ENCODE results near the gene PORCN. TPM values are rescaled to one million over a fixed set of nuclear protein-coding genes. Genes with fewer than 3 reads are reported as not detected.

PORCN gene
- total RNA-seq (18.5 TPM), polyA plus RNA-seq (10 to 100 TPM in 1 of 4 donors, 1 to 10 TPM in 3; 8.1 to 11.9 (median 9.4) TPM)

- no peaks in the 10 kb centered on the region for H3K27me3 Mint-ChIP-seq
- no peaks in the 10 kb centered on the region for H3K9me3 ChIP-seq (ENCODE audit: control insufficient read depth in 2 of 2, low read length in 2 of 2)
Observed at GRCh38 chrX:48508400-48509244, at the start of gene PORCN. TSS of gene PORCN (plus strand) at chrX:48508992. CDS start at chrX:48509821, 829 bp downstream.

DNA sequence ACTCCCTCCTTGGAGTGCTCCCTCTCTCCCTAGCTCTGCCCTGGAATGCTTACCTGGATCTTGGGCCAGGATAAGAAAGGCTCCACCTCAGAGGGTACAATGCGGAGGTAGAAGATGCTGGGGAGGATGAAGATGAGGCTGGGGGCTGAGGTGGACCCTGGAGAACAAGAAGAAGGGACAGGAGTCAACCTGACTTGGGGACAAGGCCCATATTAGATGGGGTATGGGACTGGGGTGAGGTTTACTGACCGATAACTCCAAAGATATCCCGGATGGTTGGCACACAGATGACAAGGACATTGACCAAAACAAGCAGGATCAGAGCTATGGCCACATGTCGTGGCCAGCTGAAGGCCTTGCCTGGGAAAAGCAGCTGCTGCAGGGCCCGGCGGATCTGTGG lies 49.3 kb upstream of the PORCN start:
- ATAC-seq (ENCODE audit: low read depth in 2 of 2) (no peak), DNase-seq (no peak)
- Histone ChIP-seq H3K27me3 (ENCODE audit: control insufficient read depth, insufficient read depth, low read length) (no peaks in the 10 kb centered on the region), H3K4me1 (ENCODE audit: control insufficient read depth, insufficient read depth, low read length, poor library complexity, severe bottlenecking) (no peaks in the 10 kb centered on the region), H3K9me3 (ENCODE audit: control insufficient read depth in 2 of 2, low read length in 2 of 2) (no peaks in the 10 kb centered on the region), H3K36me3 (ENCODE audit: control insufficient read depth, insufficient read depth, low read length) (peaks cover 9% of the 10 kb centered on the region), H3K4me3 (ENCODE audit: low read depth, low read length) (no peak overlapping the region), H3K27ac (ENCODE audit: insufficient read depth, low read length, poor library complexity, severe bottlenecking) (no peak overlapping the region)
- Mint-ChIP-seq H3K4me1 (peaks cover 0 to 5% (median 1%) of the 10 kb centered on the region in 4 donors), H3K9me3 (peaks cover 0 to 2% (median 0%) of the 10 kb centered on the region in 7 donors), H3K36me3 (peaks cover 19% of the 10 kb centered on the region), H3K4me3 (no peak overlapping the region), H3K27ac (peak overlapping the region in 1 of 3 donors; percentile 21), H3K27me3 (no peaks in the 10 kb centered on the region)

More at GRCh38 chrX:48508400-48509244, at the start of gene PORCN:
- peaks cover 5 to 31% (median 10%) of the 10 kb centered on the region in 4 donors for H3K4me1 Mint-ChIP-seq
- ATAC-seq (ENCODE audit: low read depth in 2 of 2), result peak; percentile 93
- Histone ChIP-seq H3K36me3 (ENCODE audit: control insufficient read depth, insufficient read depth, low read length) (no peaks in the 10 kb centered on the region), H3K4me3 (ENCODE audit: low read depth, low read length) (peak within 1 kb of the TSS; percentile 75), H3K27me3 (ENCODE audit: control insufficient read depth, insufficient read depth, low read length) (no peaks in the 10 kb centered on the region), H3K4me1 (ENCODE audit: control insufficient read depth, insufficient read depth, low read length, poor library complexity, severe bottlenecking) (peaks cover 6% of the 10 kb centered on the region), H3K27ac (ENCODE audit: insufficient read depth, low read length, poor library complexity, severe bottlenecking) (peak within 1 kb of the TSS; percentile 68)
- H3K36me3 Mint-ChIP-seq, result peaks cover 7% of the 10 kb centered on the region
- H3K4me3 Mint-ChIP-seq, result peak within 1 kb of the TSS; percentile 90 to 97 (median 93)
- DNase-seq, result peak; percentile 64 to 84 (median 73)
- H3K27ac Mint-ChIP-seq, result peak within 1 kb of the TSS; percentile 60 to 96 (median 96)
- H3K9me3 Mint-ChIP-seq, result no peaks in the 10 kb centered on the region

- Mint-ChIP-seq H3K4me1 (peaks cover 0 to 5% (median 3%) of the 10 kb centered on the region in 4 donors), H3K27me3 (no peaks in the 10 kb centered on the region), H3K36me3 (peaks cover 19% of the 10 kb centered on the region), H3K9me3 (peaks cover 0 to 2% (median 0%) of the 10 kb centered on the region in 7 donors), H3K27ac (peak overlapping the region in 2 of 3 donors; percentile 21 to 88), H3K4me3 (no peak overlapping the region)
- no peaks in the 10 kb centered on the region for H3K27me3 ChIP-seq (ENCODE audit: control insufficient read depth, insufficient read depth, low read length)
- no peaks in the 10 kb centered on the region for H3K4me1 ChIP-seq (ENCODE audit: control insufficient read depth, insufficient read depth, low read length, poor library complexity, severe bottlenecking)
- DNase-seq (no peak), ATAC-seq (ENCODE audit: low read depth in 2 of 2) (no peak)
- H3K9me3 ChIP-seq (ENCODE audit: control insufficient read depth in 2 of 2, low read length in 2 of 2), result no peaks in the 10 kb centered on the region
- peaks cover 9% of the 10 kb centered on the region for H3K36me3 ChIP-seq (ENCODE audit: control insufficient read depth, insufficient read depth, low read length)
- no peak overlapping the region for H3K4me3 ChIP-seq (ENCODE audit: low read depth, low read length)
- H3K27ac ChIP-seq (ENCODE audit: insufficient read depth, low read length, poor library complexity, severe bottlenecking), result no peak overlapping the region
Observed at GRCh38 chrX:48460031-48460430, 48.8 kb upstream of the PORCN start.

DNA sequence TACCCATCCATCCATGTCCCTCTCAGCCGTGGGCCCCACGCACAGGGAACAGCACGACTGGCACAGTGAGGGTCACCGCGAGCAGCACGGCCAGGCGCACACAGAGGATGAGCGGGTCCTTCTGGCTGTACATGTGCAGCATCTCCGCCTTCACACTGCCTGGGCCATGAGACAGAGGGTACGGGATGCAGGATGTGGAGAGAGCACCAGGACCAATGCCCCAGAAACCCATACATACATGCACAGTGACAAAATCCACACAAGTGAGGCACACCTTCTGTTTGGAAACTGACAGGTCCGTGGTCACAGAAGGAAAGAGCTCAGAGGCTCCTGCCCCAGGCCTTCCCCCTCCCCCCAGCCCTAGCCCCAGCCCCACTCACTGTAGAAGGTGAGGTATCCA lies 48.2 kb upstream of the PORCN start:
- ATAC-seq (ENCODE audit: low read depth in 2 of 2), result no peak
- H3K9me3 Mint-ChIP-seq, result peaks cover 0 to 2% (median 0%) of the 10 kb centered on the region in 7 donors
- H3K36me3 ChIP-seq (ENCODE audit: control insufficient read depth, insufficient read depth, low read length), result peaks cover 9% of the 10 kb centered on the region
- H3K27me3 Mint-ChIP-seq, result no peaks in the 10 kb centered on the region
- no peak for DNase-seq
- H3K27ac Mint-ChIP-seq, result peak overlapping the region in 1 of 3 donors; percentile 21
- no peak overlapping the region for H3K27ac ChIP-seq (ENCODE audit: insufficient read depth, low read length, poor library complexity, severe bottlenecking)
- H3K9me3 ChIP-seq (ENCODE audit: control insufficient read depth in 2 of 2, low read length in 2 of 2), result no peaks in the 10 kb centered on the region
- no peaks in the 10 kb centered on the region for H3K4me1 ChIP-seq (ENCODE audit: control insufficient read depth, insufficient read depth, low read length, poor library complexity, severe bottlenecking)
- H3K4me3 Mint-ChIP-seq, result no peak overlapping the region
- no peak overlapping the region for H3K4me3 ChIP-seq (ENCODE audit: low read depth, low read length)
- no peaks in the 10 kb centered on the region for H3K27me3 ChIP-seq (ENCODE audit: control insufficient read depth, insufficient read depth, low read length)
- H3K36me3 Mint-ChIP-seq, result peaks cover 23% of the 10 kb centered on the region
- H3K4me1 Mint-ChIP-seq, result peaks cover 0 to 11% (median 8%) of the 10 kb centered on the region in 4 donors

DNA sequence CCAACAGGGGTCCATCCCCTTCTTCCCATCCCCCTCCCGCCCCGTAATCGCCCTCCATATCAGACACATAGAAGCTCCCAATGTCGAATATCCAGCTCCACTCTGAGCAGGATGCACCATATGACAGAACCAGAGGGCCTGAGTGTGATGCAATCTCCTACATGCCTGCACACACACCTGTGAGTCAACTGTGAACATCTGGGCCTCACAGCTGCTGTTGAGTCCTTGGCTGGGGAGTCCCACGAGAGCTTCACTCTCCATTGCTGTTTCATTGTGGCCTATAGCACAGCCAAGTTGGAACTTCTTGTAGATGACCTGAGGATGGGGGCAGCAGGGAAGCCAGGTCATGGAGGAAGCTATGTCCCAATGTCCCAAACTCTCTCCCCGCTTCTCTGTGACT lies 47.0 kb upstream of the PORCN start:
- DNase-seq, result no peak
- H3K27ac ChIP-seq (ENCODE audit: insufficient read depth, low read length, poor library complexity, severe bottlenecking), result no peak overlapping the region
- Mint-ChIP-seq H3K9me3 (peaks cover 0 to 2% (median 0%) of the 10 kb centered on the region in 7 donors), H3K36me3 (peaks cover 24% of the 10 kb centered on the region), H3K27me3 (no peaks in the 10 kb centered on the region), H3K27ac (no peak overlapping the region), H3K4me3 (no peak overlapping the region), H3K4me1 (peaks cover 0 to 20% (median 9%) of the 10 kb centered on the region in 4 donors)
- H3K4me3 ChIP-seq (ENCODE audit: low read depth, low read length), result no peak overlapping the region
- ATAC-seq (ENCODE audit: low read depth in 2 of 2), result no peak
- no peaks in the 10 kb centered on the region for H3K27me3 ChIP-seq (ENCODE audit: control insufficient read depth, insufficient read depth, low read length)
- H3K4me1 ChIP-seq (ENCODE audit: control insufficient read depth, insufficient read depth, low read length, poor library complexity, severe bottlenecking), result peaks cover under 1% of the 10 kb centered on the region
- no peaks in the 10 kb centered on the region for H3K9me3 ChIP-seq (ENCODE audit: control insufficient read depth in 2 of 2, low read length in 2 of 2)
- H3K36me3 ChIP-seq (ENCODE audit: control insufficient read depth, insufficient read depth, low read length), result peaks cover 9% of the 10 kb centered on the region

- Histone ChIP-seq H3K27me3 (ENCODE audit: control insufficient read depth, insufficient read depth, low read length) (no peaks in the 10 kb centered on the region), H3K4me3 (ENCODE audit: low read depth, low read length) (no peak overlapping the region), H3K27ac (ENCODE audit: insufficient read depth, low read length, poor library complexity, severe bottlenecking) (no peak overlapping the region), H3K36me3 (ENCODE audit: control insufficient read depth, insufficient read depth, low read length) (peaks cover 4% of the 10 kb centered on the region), H3K9me3 (ENCODE audit: control insufficient read depth in 2 of 2, low read length in 2 of 2) (no peaks in the 10 kb centered on the region), H3K4me1 (ENCODE audit: control insufficient read depth, insufficient read depth, low read length, poor library complexity, severe bottlenecking) (peaks cover 25% of the 10 kb centered on the region)
- peaks cover 15% of the 10 kb centered on the region for H3K36me3 Mint-ChIP-seq
- peak overlapping the region in 2 of 4 donors; percentile 14 to 62 for H3K4me3 Mint-ChIP-seq
- no peak for ATAC-seq (ENCODE audit: low read depth in 2 of 2)
- H3K27me3 Mint-ChIP-seq, result no peaks in the 10 kb centered on the region
- peaks cover 0 to 40% (median 17%) of the 10 kb centered on the region in 4 donors for H3K4me1 Mint-ChIP-seq
- peak overlapping the region in 1 of 3 donors; percentile 13 for H3K27ac Mint-ChIP-seq
- H3K9me3 Mint-ChIP-seq, result no peaks in the 10 kb centered on the region
- DNase-seq, result no peak
Observed at GRCh38 chrX:48465336-48465933, 43.4 kb upstream of the PORCN start.

DNA sequence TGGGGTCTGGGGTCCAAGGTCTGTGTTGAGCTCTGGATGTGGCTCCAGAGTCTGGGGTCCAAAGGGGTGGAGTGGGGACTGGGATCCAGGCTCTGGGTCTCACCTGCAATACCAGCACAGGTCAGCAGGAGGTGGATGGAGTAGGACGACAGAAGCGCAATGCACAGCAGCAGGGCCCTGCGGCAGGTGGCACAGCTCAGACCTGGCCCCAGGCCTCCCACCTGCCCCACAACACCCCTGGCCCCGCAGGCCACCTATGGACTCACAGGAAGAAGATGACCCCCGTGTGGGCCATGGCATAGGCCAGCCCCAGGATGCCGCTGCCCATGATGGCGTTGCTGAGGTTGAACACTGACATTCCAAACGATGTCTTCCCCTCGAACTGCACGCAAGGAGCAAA lies 42.1 kb upstream of the PORCN start:
- Mint-ChIP-seq H3K27me3 (no peaks in the 10 kb centered on the region), H3K9me3 (no peaks in the 10 kb centered on the region), H3K27ac (no peak overlapping the region), H3K4me1 (peaks cover 5 to 40% (median 17%) of the 10 kb centered on the region in 4 donors), H3K4me3 (peak overlapping the region; percentile 2 to 73 (median 38)), H3K36me3 (peaks cover 11% of the 10 kb centered on the region)
- no peak for ATAC-seq (ENCODE audit: low read depth in 2 of 2)
- Histone ChIP-seq H3K4me1 (ENCODE audit: control insufficient read depth, insufficient read depth, low read length, poor library complexity, severe bottlenecking) (peaks cover 25% of the 10 kb centered on the region), H3K4me3 (ENCODE audit: low read depth, low read length) (no peak overlapping the region), H3K36me3 (ENCODE audit: control insufficient read depth, insufficient read depth, low read length) (peaks cover 4% of the 10 kb centered on the region), H3K27ac (ENCODE audit: insufficient read depth, low read length, poor library complexity, severe bottlenecking) (no peak overlapping the region), H3K9me3 (ENCODE audit: control insufficient read depth in 2 of 2, low read length in 2 of 2) (no peaks in the 10 kb centered on the region), H3K27me3 (ENCODE audit: control insufficient read depth, insufficient read depth, low read length) (no peaks in the 10 kb centered on the region)
- DNase-seq, result peak in 1 of 3 donors; percentile 21

All from CD4-positive, CD25-positive, alpha-beta regulatory T cell (primary cell).